ENCODE data around the gene CLINT1. TPM values are rescaled to one million over a fixed set of nuclear protein-coding genes. Genes with fewer than 3 reads are reported as not detected.

Gene CLINT1
- total and polyA plus RNA-seq, 4 donors = 46.2 to 80.4 (median 54.0) TPM

DNA sequence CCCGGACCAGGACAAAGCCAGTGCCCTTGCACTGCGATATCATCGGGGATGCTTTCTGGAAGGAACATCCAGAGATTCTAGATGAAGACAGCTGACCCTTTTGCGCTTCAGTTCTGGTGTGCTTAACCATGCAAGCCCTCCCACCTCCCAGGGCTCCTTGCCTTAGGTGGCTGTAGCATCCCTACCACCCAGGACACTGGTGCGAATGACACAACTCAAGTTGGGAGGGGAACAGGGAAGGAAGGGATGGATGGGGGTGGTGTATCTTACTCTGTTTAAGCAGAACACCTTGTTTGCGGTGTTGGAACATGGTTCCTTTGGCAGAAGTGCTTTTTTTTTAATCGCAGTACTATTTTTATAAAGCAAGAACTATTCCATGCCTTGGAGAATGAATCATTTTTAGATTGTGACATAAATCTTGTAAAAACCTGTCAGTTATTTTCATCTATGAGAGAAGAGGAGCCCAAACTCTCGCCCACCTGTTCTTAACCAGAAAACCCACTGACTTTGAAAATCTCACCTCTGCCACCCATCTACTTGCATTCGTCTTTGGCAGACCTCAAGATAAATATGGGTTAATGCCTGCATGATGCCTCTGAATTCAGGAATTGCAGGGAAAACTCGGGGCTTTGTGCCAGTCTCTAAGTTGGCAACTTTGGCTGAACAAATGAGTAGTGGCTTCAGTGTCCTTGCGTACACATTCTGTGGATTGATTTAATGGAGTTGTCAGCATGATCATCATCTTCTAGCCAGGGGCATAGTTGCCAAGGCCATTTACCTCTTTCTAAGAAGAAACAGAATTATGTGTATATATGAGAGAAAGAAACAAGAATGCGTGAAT is 119.3 kb downstream of the CLINT1 start:
- WGBS (ENCODE audit: insufficient coverage) = 81% methylated on average over 5 of the region's 12 CpGs
- peaks cover 4% of the 10 kb centered on the region for H3K4me1 ChIP-seq (ENCODE audit: control insufficient read depth, insufficient read depth, low read length)
- no peak overlapping the region for H3K27ac ChIP-seq (ENCODE audit: low read depth, low read length)
- H3K36me3 ChIP-seq (ENCODE audit: control insufficient read depth, insufficient read depth, low read length) = peaks cover 15% of the 10 kb centered on the region
- H3K9me3 ChIP-seq (ENCODE audit: control insufficient read depth, insufficient read depth, low read length) = no peaks in the 10 kb centered on the region
- peak in 1 of 6 donors; percentile 54 for DNase-seq (ENCODE audit: low read depth in 4 of 6, low spot score in 6 of 6)
- H3K27me3 ChIP-seq (ENCODE audit: control insufficient read depth, insufficient read depth, low read length) = no peaks in the 10 kb centered on the region
- no peak overlapping the region for H3K4me3 ChIP-seq (ENCODE audit: low read depth, low read length)

DNA sequence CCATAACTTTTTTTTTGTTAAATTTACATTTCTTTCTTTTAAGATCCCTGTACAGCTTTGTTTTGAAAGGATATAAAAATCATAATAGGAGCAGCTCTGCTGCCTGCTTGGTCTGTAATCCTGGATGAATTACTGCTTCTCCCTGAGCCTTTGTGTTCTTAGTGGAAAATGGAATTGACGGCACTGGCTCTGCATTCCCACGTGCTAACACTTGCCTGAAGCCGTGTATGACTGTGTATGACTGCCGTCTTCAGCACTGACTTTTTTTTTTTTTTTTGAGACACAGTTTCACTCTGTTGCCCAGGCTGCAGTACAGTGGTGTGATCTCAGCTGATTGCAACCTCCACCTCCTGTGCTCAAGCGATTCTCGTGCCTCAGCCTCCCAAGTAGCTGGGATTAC is 123.0 kb downstream of the CLINT1 start:
- peaks cover 5% of the 10 kb centered on the region for H3K4me1 ChIP-seq (ENCODE audit: control insufficient read depth, insufficient read depth, low read length)
- DNase-seq (ENCODE audit: low read depth in 4 of 6, low spot score in 6 of 6) = no peak
- peaks cover 15% of the 10 kb centered on the region for H3K36me3 ChIP-seq (ENCODE audit: control insufficient read depth, insufficient read depth, low read length)
- no peak overlapping the region for H3K27ac ChIP-seq (ENCODE audit: low read depth, low read length)
- 81% methylated on average over 4 of the region's 6 CpGs for WGBS (ENCODE audit: insufficient coverage)
- no peaks in the 10 kb centered on the region for H3K27me3 ChIP-seq (ENCODE audit: control insufficient read depth, insufficient read depth, low read length)
- H3K9me3 ChIP-seq (ENCODE audit: control insufficient read depth, insufficient read depth, low read length) = no peaks in the 10 kb centered on the region
- H3K4me3 ChIP-seq (ENCODE audit: low read depth, low read length) = no peak overlapping the region

Small RNA genes within 50 kb of the gene (small RNA-seq; reads per million reads assigned to genes)
- gene AC026407.1 (ENCODE audit: low replicate concordance) (not detected), gene RNU6-260P (ENCODE audit: low replicate concordance) (not detected)

Other genes starting within 250 kb of the CLINT1 start
- under 1 TPM in 1 of 2 donors, not detected in 1; 0.22 TPM for gene SOX30, start 206.7 kb downstream of the CLINT1 start, total RNA-seq
- gene SOX30, start 206.7 kb downstream of the CLINT1 start, polyA plus RNA-seq (ENCODE audit: insufficient read length in 2 of 2) = under 1 TPM; 0.43 to 0.51 TPM
- gene C5orf52, start 187.6 kb downstream of the CLINT1 start, total RNA-seq = not detected
- not detected for gene C5orf52, start 187.6 kb downstream of the CLINT1 start, polyA plus RNA-seq (ENCODE audit: insufficient read length in 2 of 2)
- 10 to 100 TPM; 10.6 to 18.0 TPM for gene THG1L, start 127.7 kb downstream of the CLINT1 start, total RNA-seq
- gene THG1L, start 127.7 kb downstream of the CLINT1 start, polyA plus RNA-seq (ENCODE audit: insufficient read length in 2 of 2) = 10 to 100 TPM; 11.3 to 13.9 TPM
- 10 to 100 TPM; 18.7 to 59.8 TPM for gene LSM11, start 115.4 kb downstream of the CLINT1 start, total RNA-seq
- 10 to 100 TPM; 56.8 to 66.3 TPM for gene LSM11, start 115.4 kb downstream of the CLINT1 start, polyA plus RNA-seq (ENCODE audit: insufficient read length in 2 of 2)

Measured in spinal cord (tissue), 10 donors.